NCI-H128 (cell line): ENCODE measurements around the gene FAM234A.

Experiments used
- DNase-seq: peaks from one replicate; lab custom pipeline; 2025; ENCODE audit not compliant: unreplicated experiment; lab: John Stamatoyannopoulos, UW

Gene FAM234A

DNA sequence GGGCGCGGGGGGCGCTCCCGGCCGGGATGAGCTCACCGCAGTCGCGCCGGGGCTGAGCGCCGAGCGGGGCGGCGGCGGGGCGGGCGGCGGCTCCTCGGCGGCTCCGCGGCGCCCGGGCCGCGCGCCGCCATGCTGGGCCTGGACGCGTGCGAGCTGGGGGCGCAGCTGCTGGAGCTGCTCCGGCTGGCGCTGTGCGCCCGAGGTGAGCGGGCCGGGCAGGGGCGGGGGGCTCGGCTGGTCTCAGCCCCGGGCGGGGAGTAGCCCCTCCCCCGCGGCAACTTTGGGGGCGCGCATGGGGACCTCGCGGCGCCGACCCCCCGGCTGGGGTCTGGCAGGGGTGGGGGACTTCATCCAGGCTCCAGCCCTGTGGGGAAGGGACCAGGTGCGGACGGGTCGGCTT, 45.9 kb downstream of the FAM234A start, which contains the start of gene ARHGDIG:
Gene ARHGDIG (plus strand): TSS at position 40 of the 400 bp plus-strand sequence. CDS start 90 bp downstream, at position 130.
- no peak for DNase-seq

DNA sequence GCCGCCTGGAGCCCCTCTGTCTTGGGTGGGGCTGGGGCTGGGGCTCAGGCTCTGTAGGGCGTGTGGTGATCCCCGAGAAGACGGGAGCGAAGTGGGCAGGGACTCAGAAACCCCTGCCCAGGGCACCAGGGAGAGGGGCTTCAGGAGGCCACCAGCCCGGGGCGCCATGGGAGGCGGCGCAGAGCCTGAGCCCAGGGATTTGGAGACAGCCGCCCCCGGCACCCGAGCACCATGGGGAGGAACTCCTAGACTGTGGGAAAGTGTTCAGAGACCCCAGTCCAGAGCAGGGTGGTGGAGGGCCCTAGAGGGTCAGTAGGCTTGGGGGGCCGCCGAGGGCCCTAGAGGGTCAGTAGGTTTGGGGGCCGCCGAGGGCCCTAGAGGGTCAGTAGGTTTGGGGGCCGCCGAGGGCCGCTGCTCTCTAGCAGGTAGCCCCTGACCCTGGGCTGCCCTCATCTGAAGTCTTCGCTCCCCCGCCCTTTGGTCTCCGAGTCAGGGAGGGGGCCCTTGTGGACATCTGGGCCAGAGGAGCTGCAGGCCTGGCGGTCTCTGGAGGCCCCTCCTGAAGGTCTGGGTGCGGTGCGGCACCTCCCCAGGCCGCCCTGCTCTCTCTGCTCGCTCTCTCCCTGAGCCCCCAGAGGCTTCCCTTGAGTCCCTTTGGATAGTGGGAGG, 46.5 kb downstream of the FAM234A start:
- no peak for DNase-seq

DNA sequence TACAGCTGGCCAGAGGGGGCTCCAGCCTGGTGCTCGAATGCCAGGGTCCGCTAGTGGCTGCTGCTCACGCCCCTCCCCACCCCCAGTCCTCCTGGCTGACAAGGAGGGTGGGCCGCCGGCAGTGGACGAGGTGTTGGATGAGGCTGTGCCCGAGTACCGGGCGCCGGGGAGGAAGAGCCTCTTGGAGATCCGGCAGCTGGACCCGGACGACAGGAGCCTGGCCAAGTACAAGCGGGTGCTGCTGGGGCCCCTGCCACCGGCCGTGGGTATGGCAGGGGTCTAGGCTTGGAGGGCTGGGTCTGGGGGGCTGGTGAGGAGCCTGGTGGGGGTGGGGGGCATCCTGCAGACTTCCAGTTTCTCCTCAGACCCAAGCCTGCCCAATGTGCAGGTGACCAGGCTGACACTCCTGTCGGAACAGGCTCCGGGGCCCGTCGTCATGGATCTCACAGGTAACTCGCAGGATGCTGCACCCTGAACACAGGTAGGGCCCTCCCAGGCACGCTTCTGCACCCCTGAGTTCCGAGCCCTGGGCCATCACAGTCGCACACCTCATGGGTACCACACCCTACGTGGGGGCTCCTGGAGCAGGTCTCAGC, 47.1 kb downstream of the FAM234A start:
- no peak for DNase-seq

DNA sequence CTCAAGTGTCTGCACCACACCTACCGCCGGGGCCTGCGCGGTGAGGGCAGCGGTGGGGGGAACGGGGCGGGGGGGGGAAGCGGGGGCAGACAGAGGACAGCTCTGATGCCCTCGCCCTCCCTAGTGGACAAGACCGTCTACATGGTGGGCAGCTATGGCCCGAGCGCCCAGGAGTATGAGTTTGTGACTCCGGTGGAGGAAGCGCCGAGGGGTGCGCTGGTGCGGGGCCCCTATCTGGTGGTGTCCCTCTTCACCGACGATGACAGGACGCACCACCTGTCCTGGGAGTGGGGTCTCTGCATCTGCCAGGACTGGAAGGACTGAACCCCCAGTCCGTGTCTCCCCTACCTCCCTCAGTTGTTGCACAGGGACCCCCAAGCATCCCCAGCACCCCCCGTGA, 47.9 kb downstream of the FAM234A start:
- no peak for DNase-seq

DNA sequence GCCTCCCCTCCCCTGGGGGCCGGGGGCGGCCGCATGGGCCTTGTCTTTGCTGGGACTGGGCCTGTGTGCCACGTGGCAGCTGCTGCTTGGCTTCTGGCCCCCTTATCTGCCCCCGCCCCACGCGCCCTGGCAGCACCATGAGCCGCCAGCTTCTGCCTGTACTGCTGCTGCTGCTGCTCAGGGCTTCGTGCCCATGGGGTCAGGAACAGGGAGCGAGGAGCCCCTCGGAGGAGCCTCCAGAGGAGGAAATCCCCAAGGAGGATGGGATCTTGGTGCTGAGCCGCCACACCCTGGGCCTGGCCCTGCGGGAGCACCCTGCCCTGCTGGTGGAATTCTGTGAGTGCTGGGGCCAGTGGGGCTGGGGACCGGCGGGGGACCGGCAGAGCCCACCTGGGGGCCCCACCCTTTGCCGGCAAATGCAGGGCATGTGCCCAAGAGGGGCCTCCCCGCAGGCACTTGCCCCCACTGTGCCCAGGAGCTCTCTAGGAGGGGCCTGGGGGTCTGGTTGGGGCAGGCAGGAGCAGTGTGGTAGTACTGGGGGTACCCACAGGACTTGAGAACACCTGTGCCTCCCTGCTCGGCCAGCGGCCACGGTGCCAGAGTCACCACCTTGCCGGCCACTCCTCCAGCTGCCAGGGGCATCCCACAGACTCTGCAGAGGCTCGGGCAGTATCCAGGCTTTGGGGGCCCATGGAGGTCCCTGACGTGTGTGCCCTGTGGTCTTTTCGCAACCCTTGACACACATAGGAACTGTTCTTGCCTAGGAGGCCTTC, 48.6 kb downstream of the FAM234A start, which contains the start of gene PDIA2:
Gene PDIA2 (plus strand): TSS at position 132 of the 773 bp plus-strand sequence. CDS start 6 bp downstream, at position 138.
- no peak for DNase-seq

GRCh38 chr16:284204-285120, 49.8 kb downstream of the FAM234A start:
- DNase-seq, result no peak

DNA sequence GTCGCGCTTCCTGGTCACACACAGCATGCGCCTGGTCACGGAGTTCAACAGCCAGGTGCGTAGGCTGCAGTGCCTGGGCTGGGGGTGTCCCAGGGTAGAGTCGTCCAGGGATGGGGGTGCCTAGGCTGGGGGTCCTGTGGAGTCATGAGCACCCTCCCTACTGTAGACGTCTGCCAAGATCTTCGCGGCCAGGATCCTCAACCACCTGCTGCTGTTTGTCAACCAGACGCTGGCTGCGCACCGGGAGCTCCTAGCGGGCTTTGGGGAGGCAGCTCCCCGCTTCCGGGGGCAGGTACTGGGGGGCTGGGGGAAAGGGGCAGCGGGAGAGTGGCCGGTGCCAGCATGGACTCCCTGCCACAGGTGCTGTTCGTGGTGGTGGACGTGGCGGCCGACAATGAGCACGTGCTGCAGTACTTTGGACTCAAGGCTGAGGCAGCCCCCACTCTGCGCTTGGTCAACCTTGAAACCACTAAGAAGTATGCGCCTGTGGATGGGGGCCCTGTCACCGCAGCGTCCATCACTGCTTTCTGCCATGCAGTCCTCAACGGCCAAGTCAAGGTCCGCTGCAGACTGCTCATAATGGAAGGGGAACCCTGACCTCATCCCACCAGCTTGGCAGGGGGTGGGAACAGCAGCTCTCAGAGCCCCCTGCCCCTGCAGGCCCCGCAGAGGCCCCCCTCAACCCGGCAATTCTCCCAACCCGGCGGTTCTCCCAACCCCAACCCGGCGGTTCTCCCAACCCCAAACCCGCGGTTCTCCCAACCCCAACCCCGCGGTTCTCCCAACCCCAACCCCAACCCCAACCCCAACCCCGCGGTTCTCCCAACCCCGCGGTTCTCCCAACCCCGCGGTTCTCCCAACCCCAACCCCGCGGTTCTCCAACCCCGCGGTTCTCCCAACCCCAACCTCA, 50.8 kb downstream of the FAM234A start:
- DNase-seq, result no peak

GRCh38 chr16:286491-287297, 52.1 kb downstream of the FAM234A start:
- DNase-seq, result no peak

- DNase-seq, result no peak
Observed at GRCh38 chr16:287298-287811, 52.7 kb downstream of the FAM234A start.

DNA sequence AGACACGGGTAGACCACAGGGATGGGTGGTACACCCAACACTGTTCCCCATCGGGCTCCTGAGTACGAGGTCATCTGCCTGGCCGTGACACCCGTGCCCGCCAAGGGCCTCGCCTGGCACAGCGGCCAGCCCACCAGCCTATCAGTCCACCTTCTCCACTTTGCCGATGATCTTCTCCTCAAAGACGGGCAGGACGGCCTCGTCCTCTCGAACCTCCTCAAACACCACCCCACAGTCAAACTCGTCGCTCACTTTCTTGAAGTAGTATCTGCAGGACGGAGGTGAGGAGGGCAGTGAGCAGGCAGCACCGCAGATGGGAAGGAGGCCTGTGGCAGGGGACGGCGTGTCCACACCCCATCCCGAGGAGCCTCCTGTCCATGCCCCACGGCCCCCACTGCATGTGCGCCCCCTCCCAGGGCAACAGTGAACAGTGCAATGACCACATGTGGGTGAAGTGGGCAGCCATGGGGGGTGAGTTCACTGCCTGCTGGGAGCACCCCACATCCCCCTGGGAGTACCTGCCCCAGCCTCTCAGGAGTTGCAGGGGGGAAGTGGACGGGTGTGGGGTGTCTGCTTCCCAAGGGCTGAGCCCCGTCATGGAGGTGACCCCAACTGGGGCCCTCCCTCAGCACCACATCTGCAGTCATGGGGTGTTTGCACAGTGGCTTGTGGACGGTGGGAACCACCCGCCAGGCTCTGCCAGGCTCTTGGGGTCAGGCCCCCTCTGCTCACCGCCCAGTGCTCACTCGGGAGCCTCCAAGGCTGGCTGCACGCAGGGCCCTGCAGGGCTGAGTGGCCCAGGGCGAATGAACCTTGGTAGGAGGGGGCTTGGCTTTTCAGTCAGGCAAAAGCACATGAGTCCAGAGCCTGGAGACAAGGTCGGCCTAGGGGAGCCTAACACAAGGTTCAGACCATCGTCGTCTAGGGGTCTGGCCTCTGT, 53.6 kb downstream of the FAM234A start:
- no peak for DNase-seq

DNA sequence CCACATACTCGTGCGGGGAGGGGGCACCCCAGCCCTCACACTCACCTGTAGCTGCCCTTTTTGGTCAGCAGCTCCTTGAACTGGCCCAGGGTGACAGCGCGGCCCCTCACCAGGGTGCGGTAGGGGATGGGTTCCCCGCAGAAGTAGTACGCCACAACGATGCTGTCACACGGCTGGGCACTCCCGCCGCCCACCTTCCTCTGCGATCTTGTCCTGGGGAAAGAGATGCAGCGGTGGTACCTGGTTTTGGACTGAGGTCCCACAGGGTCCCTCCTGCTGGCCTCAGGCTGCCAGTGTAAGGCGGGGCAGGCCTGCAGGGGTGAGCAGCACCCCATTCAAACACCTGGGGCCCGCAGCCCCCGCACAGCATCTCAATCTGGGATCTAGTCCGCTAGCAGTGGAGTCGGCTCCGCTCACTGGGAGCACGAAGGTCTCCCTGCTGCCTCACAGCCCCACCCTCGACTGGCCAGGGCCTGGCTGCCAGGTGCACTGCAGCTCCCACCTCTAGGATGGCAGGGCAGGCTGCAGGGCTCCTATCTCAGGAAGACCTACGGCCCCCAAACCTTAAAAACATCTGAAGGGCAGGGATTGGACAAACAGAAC, 54.9 kb downstream of the FAM234A start:
- no peak for DNase-seq

DNA sequence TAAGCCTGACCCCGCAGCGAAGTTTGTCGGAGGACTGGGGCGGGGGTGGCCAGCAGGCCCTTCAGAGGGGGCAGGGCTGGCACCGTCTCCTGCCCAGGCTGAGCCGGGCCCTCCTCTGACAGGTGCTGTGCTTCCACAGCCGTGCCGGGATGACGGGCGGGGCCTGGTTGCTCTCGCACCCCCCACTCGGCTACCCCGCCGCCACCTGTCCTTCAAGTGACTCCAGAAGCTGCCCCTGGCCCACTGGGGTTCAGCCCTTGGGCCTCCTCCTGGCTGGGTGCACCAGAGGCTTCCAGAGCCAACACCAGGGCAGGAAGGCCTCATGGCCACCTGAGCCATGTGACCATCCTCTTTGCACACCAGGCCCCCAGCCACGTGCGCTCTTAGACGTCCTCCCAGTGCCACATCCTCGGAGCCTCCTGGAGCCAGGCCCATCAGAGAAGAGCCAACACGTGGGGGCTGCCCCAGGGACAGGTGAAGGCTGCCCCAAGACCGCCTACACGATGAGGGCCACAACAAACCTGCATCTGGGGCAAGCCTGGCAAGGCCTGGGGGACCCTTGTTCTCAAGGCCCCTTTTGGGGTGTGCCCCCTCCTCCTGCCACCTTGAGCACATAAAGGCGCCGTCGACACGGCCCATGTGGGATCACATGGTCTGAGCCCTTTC, 55.5 kb downstream of the FAM234A start:
- DNase-seq, result no peak

DNA sequence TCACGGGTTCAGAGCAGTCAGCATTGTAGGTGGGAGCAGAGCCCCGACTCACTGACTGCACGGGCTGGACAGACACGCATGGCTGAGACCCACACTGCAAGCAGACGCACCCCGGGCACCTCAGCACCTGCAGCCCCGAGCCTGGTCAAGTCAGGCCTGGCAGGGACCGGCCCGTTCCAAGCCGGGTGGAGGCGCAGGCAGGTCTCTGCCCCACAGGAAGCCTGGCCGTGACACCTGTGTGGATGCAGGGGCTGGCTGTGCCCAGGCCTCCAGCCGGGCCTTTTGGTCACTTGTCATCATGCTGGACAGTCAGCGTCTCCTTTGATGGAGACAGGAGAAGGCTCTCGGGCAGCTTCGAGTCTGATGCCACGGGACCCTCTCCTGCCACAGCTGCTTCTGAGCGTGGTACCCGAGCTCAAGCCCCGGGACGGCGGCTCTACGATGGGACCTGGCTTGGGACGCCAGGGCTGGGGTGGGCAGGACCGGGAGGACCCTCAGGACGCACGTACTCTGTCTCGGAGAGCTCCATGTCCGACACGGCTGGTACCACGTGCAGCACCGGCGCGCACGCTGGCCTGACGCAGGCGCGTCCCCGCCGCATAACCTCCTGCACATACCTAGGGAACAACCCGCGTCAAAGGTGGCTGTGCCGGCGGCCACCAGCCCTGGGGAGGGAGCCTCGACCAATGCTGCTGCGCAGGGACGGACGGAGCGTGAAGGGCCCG, 56.2 kb downstream of the FAM234A start:
- DNase-seq, result no peak

DNA sequence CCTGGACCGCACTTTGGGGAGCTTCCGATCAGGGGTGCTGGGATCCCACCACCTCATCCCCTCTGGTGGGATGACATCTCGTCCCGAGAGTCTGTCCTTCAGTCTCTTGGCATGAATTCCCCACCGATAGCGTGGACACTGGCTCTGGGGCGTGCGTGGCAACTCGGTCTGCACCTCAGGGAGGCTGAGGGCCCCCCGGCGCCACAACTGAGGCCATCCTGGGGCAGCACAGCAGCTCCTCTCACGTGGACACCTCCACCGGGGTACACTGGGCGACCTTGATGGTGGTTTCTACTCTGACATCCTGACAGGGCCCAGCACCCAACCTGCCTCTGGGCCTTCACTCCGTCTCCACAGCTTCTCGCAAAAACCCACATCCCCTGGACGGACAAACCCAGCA, 56.9 kb downstream of the FAM234A start:
- DNase-seq, result no peak

DNA sequence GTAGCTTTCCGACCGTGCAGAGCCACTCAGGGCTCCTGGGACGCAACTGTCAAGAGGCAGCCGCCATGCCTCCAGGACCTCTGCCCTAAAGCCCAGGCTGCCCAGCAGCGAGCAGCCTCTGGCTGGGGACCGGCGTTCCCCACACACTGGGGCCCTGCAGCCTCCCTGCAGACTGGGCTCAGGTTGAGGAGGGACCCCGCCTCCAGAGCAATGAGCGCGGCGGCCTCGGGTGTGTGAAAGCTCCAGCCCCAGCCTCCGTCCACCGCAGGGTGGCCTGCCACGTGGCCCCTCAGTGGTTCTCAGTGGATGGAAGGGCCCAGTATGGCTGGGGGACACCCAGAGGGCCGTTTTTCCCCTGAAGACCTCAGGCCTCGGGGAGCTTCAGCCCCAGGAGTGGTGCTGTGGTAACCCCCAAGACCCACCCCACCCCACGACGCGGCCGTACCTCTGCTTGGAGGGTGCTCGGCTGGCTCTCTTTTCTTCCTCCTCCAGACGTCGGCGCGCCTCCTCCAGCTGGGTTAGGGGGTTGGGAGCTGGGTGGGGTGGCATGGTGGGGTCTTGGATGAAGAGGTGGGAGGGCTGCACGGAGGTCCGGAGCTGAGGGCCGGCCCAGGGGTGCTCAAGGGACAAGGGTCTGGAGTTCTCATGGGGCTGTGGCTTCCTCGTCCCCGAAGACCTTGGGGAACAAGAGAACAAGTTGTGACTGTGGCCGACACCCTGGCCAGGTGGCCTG, 58.6 kb downstream of the FAM234A start:
- DNase-seq, result no peak
